HG03378 (cell line): ENCODE data around the gene COL11A1.
"Not testable (repeated sequence)": the region's sequence is repeated elsewhere in the genome, so short reads cannot be mapped to it uniquely, and the experiment has no call there.

Source experiments
- ATAC-seq: cut with Tn5 transposase; IDR thresholded peaks from one replicate; pipeline ENCODE4 v1.9.1; 2021; ENCODE audit warnings: mild to moderate bottlenecking, moderate library complexity; ENCODE audit not compliant: unreplicated experiment

COL11A1 gene

GRCh38 chr1:102840741-102841140, 267.6 kb downstream of the COL11A1 start:
- no peak for ATAC-seq

GRCh38 chr1:102838016-102838415, 270.3 kb downstream of the COL11A1 start:
- ATAC-seq: no peak

DNA sequence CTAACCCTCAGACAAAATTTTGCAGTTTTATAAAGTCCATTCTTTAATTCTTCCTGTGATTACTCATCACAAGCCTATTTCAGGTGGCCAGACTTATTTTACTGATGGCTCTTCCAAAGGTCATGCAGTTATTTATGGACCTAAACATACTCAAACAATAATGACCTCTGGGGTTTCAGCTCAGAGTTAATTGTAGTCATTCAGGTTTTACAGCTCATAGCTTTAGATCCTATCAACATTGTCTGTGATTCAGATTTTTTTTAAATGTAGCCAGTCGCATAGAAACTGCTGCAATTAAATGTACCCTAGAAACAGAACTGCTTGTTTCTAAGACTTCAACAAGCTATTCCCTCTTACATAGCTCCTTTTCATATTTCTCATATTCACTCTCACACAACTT, 270.8 kb downstream of the COL11A1 start:
- no peak for ATAC-seq

DNA sequence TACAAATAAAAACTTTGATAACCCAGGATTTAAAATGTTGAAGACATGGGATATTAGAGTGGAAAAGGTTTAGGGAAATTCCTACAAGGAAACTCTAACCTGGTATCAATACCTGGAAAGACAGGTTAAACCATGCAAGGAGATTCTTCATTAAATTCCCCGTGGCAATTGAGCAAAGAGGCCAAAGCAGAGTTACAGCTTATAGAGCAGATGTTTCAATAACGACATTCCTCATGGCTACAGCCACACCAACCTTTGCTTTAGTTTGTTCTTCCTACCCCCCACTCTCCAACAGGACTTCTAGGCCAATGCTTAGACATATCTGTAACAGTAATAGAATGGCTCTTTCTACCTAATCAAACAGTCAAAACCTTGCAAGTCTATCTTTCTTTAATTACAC, 271.3 kb downstream of the COL11A1 start:
- no peak for ATAC-seq

DNA sequence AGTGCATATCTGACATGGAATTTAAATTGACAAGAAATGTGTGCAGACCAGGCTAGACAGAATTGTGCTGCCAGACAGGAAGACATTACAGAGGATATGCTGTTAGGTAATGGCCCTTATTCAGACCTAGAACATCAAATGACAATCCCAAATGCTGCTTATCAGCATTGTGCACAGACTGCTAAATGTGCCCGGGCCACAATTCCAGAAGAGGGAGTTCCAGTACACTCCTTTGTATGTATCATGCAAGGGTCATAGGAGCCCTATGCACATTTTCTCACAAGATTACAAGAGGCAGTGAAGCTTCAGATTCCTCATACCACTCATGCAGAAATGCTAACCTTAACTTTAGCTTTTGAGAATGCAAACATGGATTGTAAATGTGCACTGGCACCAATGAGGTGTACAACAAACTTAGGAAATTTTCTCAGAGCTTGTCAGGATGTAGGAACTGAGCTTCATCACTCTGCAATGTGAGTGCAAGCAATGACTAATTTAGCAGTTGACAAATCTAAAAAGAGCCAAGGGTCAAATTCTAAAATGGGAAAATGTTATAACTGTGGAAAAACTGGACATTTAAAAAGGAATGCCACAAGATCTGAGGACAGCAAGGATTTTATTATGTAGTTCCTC, 273.5 kb downstream of the COL11A1 start:
- ATAC-seq: no peak

GRCh38 chr1:102833151-102833550, 275.2 kb downstream of the COL11A1 start:
- ATAC-seq: no peak

- not testable (repeated sequence) for ATAC-seq
Observed at GRCh38 chr1:102826706-102827105, 281.6 kb downstream of the COL11A1 start.
